Duodenal mucosa (tissue), 2 donors: ENCODE results near the gene ACACB.

Experiments
- H3K27ac ChIP-seq: one replicate; pipeline ENCODE4 v1.7.0; 2013; ENCODE audit warnings: low read depth, low read length
- H3K27me3 ChIP-seq, 2 donors: one replicate each; pipeline ENCODE4 v1.7.0; 2013; ENCODE audit warnings: low read length in 2 of 2, control low read depth in 1 of 2; ENCODE audit not compliant: insufficient read depth in 2 of 2, control insufficient read depth in 1 of 2
- H3K36me3 ChIP-seq, 2 donors: one replicate each; pipeline ENCODE4 v1.7.0; 2013; ENCODE audit warnings: low read length in 2 of 2, control low read depth in 1 of 2; ENCODE audit not compliant: insufficient read depth in 2 of 2, control insufficient read depth in 1 of 2
- H3K4me1 ChIP-seq, 2 donors: one replicate each; pipeline ENCODE4 v1.7.0; 2013; ENCODE audit warnings: low read length in 2 of 2, control low read depth in 1 of 2; ENCODE audit not compliant: insufficient read depth in 2 of 2, control insufficient read depth in 1 of 2
- H3K4me3 ChIP-seq, 2 donors: one replicate each; pipeline ENCODE4 v1.7.0; 2013; ENCODE audit warnings: low read length in 2 of 2, low read depth in 1 of 2
- H3K9ac ChIP-seq, 2 donors: one replicate each; pipeline ENCODE4 v1.7.0; 2013; ENCODE audit warnings: low read length in 2 of 2, low read depth in 1 of 2
- H3K9me3 ChIP-seq, 2 donors: one replicate each; pipeline ENCODE4 v1.7.0; 2013; ENCODE audit warnings: low read length in 2 of 2, control low read depth in 1 of 2; ENCODE audit not compliant: control insufficient read depth in 1 of 2

Gene ACACB

GRCh38 chr12:109240365-109240764, 124.0 kb downstream of the ACACB start:
- H3K36me3 ChIP-seq = peaks cover 40 to 76% of the 10 kb centered on the region in 2 donors
- no peaks in the 10 kb centered on the region for H3K4me1 ChIP-seq
- no peak overlapping the region for H3K27ac ChIP-seq
- H3K4me3 ChIP-seq = no peak overlapping the region
- no peaks in the 10 kb centered on the region for H3K9me3 ChIP-seq
- H3K27me3 ChIP-seq = no peaks in the 10 kb centered on the region
- H3K9ac ChIP-seq = no peak overlapping the region

DNA sequence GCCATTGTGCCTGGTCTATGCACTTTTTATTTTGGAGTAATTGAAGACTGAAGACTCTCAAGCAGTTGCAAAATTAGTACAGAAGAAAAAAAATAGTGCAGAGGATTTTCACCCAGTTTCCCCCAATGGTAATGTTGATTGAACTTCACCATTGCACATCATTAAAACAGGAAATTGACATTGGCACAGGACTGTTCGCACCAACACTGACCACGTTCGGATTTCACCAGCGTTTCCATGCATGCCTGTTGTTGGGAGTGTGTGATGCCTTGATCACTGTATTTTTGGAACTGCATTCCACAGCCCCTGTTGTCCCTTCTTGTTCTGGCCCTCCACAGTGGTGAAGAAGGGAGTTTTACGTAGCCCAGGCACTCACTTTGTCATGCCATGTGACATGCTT, 125.5 kb downstream of the ACACB start:
- Histone ChIP-seq H3K27me3 (no peaks in the 10 kb centered on the region), H3K9ac (no peak overlapping the region), H3K36me3 (peaks cover 34 to 76% of the 10 kb centered on the region in 2 donors), H3K4me1 (no peaks in the 10 kb centered on the region), H3K4me3 (no peak overlapping the region), H3K27ac (no peak overlapping the region), H3K9me3 (no peaks in the 10 kb centered on the region)

- Histone ChIP-seq H3K4me3 (no peak overlapping the region), H3K27ac (no peak overlapping the region), H3K9ac (no peak overlapping the region), H3K9me3 (no peaks in the 10 kb centered on the region), H3K36me3 (peaks cover 34 to 64% of the 10 kb centered on the region in 2 donors), H3K27me3 (no peaks in the 10 kb centered on the region), H3K4me1 (peaks cover 9 to 13% of the 10 kb centered on the region in 2 donors)
Observed at GRCh38 chr12:109244073-109244472, 127.7 kb downstream of the ACACB start.

GRCh38 chr12:109246221-109246620, 129.8 kb downstream of the ACACB start:
- H3K9ac ChIP-seq = no peak overlapping the region
- H3K36me3 ChIP-seq = peaks cover 21 to 59% of the 10 kb centered on the region in 2 donors
- H3K9me3 ChIP-seq = no peaks in the 10 kb centered on the region
- peaks cover 12 to 14% of the 10 kb centered on the region in 2 donors for H3K4me1 ChIP-seq
- no peak overlapping the region for H3K27ac ChIP-seq
- H3K27me3 ChIP-seq = no peaks in the 10 kb centered on the region
- H3K4me3 ChIP-seq = no peak overlapping the region

- Histone ChIP-seq H3K36me3 (peaks cover 26 to 52% of the 10 kb centered on the region in 2 donors), H3K27ac (no peak overlapping the region)
Observed at GRCh38 chr12:109247831-109248654, 131.7 kb downstream of the ACACB start.

DNA sequence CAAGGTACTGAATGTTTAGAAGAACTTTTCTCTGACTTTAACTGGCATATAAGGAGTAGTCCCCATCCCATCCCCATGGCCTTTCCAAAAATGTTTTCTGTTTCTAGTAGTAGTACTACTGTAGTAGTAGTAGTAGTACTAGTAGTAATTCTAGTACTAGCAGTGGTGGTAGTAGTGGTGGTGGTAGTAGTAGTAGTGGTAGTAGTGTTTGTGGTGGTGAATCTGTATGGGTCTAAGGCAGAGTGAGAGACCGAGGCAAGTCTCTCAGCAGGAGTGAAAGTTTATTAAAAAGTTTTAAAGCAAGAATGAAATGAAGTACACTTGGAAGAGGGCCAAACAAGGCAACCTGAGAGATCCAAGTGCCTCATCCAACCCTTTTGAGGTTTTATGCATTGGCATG, 134.1 kb downstream of the ACACB start:
- H3K9ac ChIP-seq = no peak overlapping the region
- H3K4me1 ChIP-seq = peaks cover 12 to 14% of the 10 kb centered on the region in 2 donors
- H3K36me3 ChIP-seq = peaks cover 36 to 63% of the 10 kb centered on the region in 2 donors
- no peaks in the 10 kb centered on the region for H3K27me3 ChIP-seq
- no peak overlapping the region for H3K27ac ChIP-seq
- peaks cover 0 to 12% of the 10 kb centered on the region in 2 donors for H3K9me3 ChIP-seq
- no peak overlapping the region for H3K4me3 ChIP-seq

More at GRCh38 chr12:109247831-109248654, 131.7 kb downstream of the ACACB start:
- H3K4me3 ChIP-seq = no peak overlapping the region
- H3K27me3 ChIP-seq = no peaks in the 10 kb centered on the region
- H3K9me3 ChIP-seq = peaks cover 0 to 1% of the 10 kb centered on the region in 2 donors
- H3K4me1 ChIP-seq = peaks cover 12 to 14% of the 10 kb centered on the region in 2 donors
- no peak overlapping the region for H3K9ac ChIP-seq

GRCh38 chr12:109252799-109253198, 136.4 kb downstream of the ACACB start:
- H3K27ac ChIP-seq = no peak overlapping the region
- H3K36me3 ChIP-seq = peaks cover 29 to 63% of the 10 kb centered on the region in 2 donors
- no peak overlapping the region for H3K4me3 ChIP-seq
- no peak overlapping the region for H3K9ac ChIP-seq
- H3K4me1 ChIP-seq = peaks cover 9 to 13% of the 10 kb centered on the region in 2 donors
- H3K27me3 ChIP-seq = no peaks in the 10 kb centered on the region
- peaks cover 0 to 12% of the 10 kb centered on the region in 2 donors for H3K9me3 ChIP-seq

GRCh38 chr12:109253913-109254544, 137.6 kb downstream of the ACACB start:
- no peak overlapping the region for H3K27ac ChIP-seq
- H3K9me3 ChIP-seq = peaks cover 0 to 12% of the 10 kb centered on the region in 2 donors
- peaks cover 31 to 75% of the 10 kb centered on the region in 2 donors for H3K36me3 ChIP-seq
- H3K27me3 ChIP-seq = no peaks in the 10 kb centered on the region
- peaks cover 1 to 3% of the 10 kb centered on the region in 2 donors for H3K4me1 ChIP-seq
- H3K4me3 ChIP-seq = no peak overlapping the region
- no peak overlapping the region for H3K9ac ChIP-seq

DNA sequence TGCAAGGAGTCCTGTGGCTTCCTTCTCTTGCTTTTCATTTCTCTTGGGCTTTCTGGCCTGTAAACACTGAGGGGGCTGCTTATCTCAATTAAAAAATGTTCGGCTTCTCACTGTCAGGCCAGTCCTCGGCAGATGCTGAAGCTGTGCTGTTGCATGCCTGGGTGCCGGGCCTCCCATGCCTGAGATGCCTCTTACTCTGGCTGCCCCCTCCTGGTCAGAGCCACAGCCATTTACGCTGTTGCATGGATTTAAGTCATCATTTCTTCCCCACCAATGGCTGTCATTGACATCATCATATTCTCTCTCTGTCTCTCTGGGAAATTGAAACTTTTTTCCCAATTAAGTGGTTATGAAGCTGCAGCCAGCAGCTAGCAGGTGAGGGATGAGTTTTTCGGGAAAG, 139.0 kb downstream of the ACACB start:
- Histone ChIP-seq H3K27ac (no peak overlapping the region), H3K27me3 (no peaks in the 10 kb centered on the region), H3K4me1 (no peaks in the 10 kb centered on the region), H3K36me3 (peaks cover 37 to 81% of the 10 kb centered on the region in 2 donors), H3K4me3 (no peak overlapping the region), H3K9me3 (peaks cover 0 to 12% of the 10 kb centered on the region in 2 donors), H3K9ac (no peak overlapping the region)

DNA sequence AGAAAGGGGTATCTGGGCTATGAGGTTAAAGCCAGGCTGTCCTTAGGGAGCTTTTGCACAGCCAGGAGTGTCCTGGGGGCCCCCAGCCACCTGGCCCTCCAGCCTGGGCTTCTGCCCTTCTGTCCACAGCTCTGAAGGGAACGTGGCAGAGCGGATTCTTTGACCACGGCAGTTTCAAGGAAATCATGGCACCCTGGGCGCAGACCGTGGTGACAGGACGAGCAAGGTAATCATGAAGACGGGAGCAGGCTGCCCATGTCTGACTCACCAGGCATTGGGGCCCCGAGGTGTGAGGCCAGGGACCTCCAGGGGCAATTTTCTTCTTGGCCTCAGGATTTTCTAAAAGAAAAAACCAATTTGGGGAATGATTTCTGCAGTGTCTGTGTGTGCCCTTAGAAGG, 139.6 kb downstream of the ACACB start:
- H3K9me3 ChIP-seq = peaks cover 0 to 12% of the 10 kb centered on the region in 2 donors
- peaks cover 40 to 80% of the 10 kb centered on the region in 2 donors for H3K36me3 ChIP-seq
- H3K4me3 ChIP-seq = no peak overlapping the region

More for the DNA sequence above, 139.6 kb downstream of the ACACB start:
- no peak overlapping the region for H3K9ac ChIP-seq
- H3K27ac ChIP-seq = no peak overlapping the region
- H3K4me1 ChIP-seq = no peaks in the 10 kb centered on the region
- H3K27me3 ChIP-seq = no peaks in the 10 kb centered on the region
